Tibial artery (tissue), 4 donors: ENCODE data around the gene BAG1.

Source experiments
- DNase-seq, 2 donors: peaks; one replicate each; pipeline ENCODE4 v3.0.0-alpha.2; 2019
- H3K27ac ChIP-seq, 2 donors: fragments of 200-600 bp; sonication (generic) in 1 of 2; 1 replicate in 1 of 2; 2 replicates in 1 of 2; pipeline ENCODE4 v1.5.1; 2018 to 2019; ENCODE audit warnings: mild to moderate bottlenecking in 1 of 2
- H3K27me3 ChIP-seq, 2 donors: fragments of 200-600 bp; sonication (generic) in 1 of 2; one replicate each; pipeline versions ENCODE4 v1.5.1 to v1.6.0; 2016 to 2019
- H3K36me3 ChIP-seq, 3 donors: fragments of 200-600 bp; sonication (generic) in 2 of 3; one replicate each; pipeline ENCODE4 v1.5.1; 2016 to 2019; ENCODE audit warnings: mild to moderate bottlenecking in 2 of 3
- H3K4me1 ChIP-seq, 4 donors: fragments of 200-600 bp; sonication (generic) in 2 of 4; 1 replicate in 3 of 4; 2 replicates in 1 of 4; pipeline ENCODE4 v1.5.1; 2016 to 2019
- H3K4me3 ChIP-seq, 2 donors: fragments of 200-600 bp; sonication (generic) in 1 of 2; 1 replicate in 1 of 2; 2 replicates in 1 of 2; pipeline ENCODE4 v1.5.1; 2018 to 2019; ENCODE audit warnings: mild to moderate bottlenecking in 2 of 2
- H3K9me3 ChIP-seq, 3 donors: fragments of 200-600 bp; sonication (generic) in 1 of 3; one replicate each; pipeline ENCODE4 v1.5.1; 2016 to 2019
- CTCF ChIP-seq, 2 experiments: fragments of 200-600 bp in 1 of 2; fragments of 450-650 bp in 1 of 2; IDR thresholded peaks; one replicate each; pipeline ENCODE4 v1.5.1; 2017 to 2019; ENCODE audit warnings: antibody characterized with exemption in 2 of 2, mild to moderate bottlenecking in 1 of 2, moderate library complexity in 1 of 2
- intact Hi-C: fragments of 100-400 bp; cut with DNase I; formaldehyde crosslinking; loops from one replicate; pipeline ENCODE4 v1.15.0; 2023; ENCODE audit warnings: low total_unique reads

The BAG1 gene

GRCh38 chr9:33245341-33245740 lies 19.2 kb downstream of the BAG1 start:
- H3K27ac ChIP-seq: no peak overlapping the region
- H3K36me3 ChIP-seq: peaks cover 0 to 16% (median 0%) of the 10 kb centered on the region in 3 donors
- DNase-seq: peak in 1 of 2 donors; percentile 19
- peaks cover 0 to 4% of the 10 kb centered on the region in 2 donors for H3K27me3 ChIP-seq
- intact Hi-C loops: no loop called here
- H3K4me1 ChIP-seq: no peaks in the 10 kb centered on the region
- H3K4me3 ChIP-seq: no peak overlapping the region
- no peak for TF ChIP-seq CTCF (IDR thresholded peaks at IDR 0.05)
- H3K9me3 ChIP-seq: no peaks in the 10 kb centered on the region

- no peak overlapping the region for H3K4me3 ChIP-seq
- no peak overlapping the region for H3K27ac ChIP-seq
- H3K36me3 ChIP-seq: peaks cover 0 to 12% (median 0%) of the 10 kb centered on the region in 3 donors
- H3K4me1 ChIP-seq: no peaks in the 10 kb centered on the region
- no peaks in the 10 kb centered on the region for H3K9me3 ChIP-seq
- no peak for TF ChIP-seq CTCF (IDR thresholded peaks at IDR 0.05)
- intact Hi-C loops: no loop called here
- H3K27me3 ChIP-seq: peaks cover 0 to 4% of the 10 kb centered on the region in 2 donors
- no peak for DNase-seq
Measured at GRCh38 chr9:33244137-33244784, 20.2 kb downstream of the BAG1 start.

GRCh38 chr9:33242609-33243134 lies 21.8 kb downstream of the BAG1 start:
- H3K36me3 ChIP-seq: peaks cover 0 to 2% (median 0%) of the 10 kb centered on the region in 3 donors
- TF ChIP-seq CTCF (IDR thresholded peaks at IDR 0.05): no peak
- intact Hi-C loops: no loop called here
- peaks cover 0 to 4% of the 10 kb centered on the region in 2 donors for H3K27me3 ChIP-seq
- no peak overlapping the region for H3K27ac ChIP-seq
- no peak overlapping the region for H3K4me3 ChIP-seq
- H3K9me3 ChIP-seq: no peaks in the 10 kb centered on the region
- H3K4me1 ChIP-seq: no peaks in the 10 kb centered on the region
- DNase-seq: no peak

GRCh38 chr9:33241298-33241697 lies 23.2 kb downstream of the BAG1 start:
- H3K27ac ChIP-seq: no peak overlapping the region
- intact Hi-C loops: no loop called here
- TF ChIP-seq CTCF (IDR thresholded peaks at IDR 0.05): no peak
- DNase-seq: peak in 1 of 2 donors; percentile 51
- H3K4me1 ChIP-seq: no peaks in the 10 kb centered on the region
- H3K4me3 ChIP-seq: no peak overlapping the region
- H3K27me3 ChIP-seq: peaks cover 0 to 9% of the 10 kb centered on the region in 2 donors
- no peaks in the 10 kb centered on the region for H3K9me3 ChIP-seq
- no peaks in the 10 kb centered on the region for H3K36me3 ChIP-seq

- Histone ChIP-seq H3K9me3 (no peaks in the 10 kb centered on the region), H3K4me1 (no peaks in the 10 kb centered on the region), H3K4me3 (no peak within 1 kb of the TSS), H3K27ac (no peak within 1 kb of the TSS), H3K36me3 (no peaks in the 10 kb centered on the region), H3K27me3 (peaks cover 0 to 13% of the 10 kb centered on the region in 2 donors)
- DNase-seq: no peak
- TF ChIP-seq CTCF (IDR thresholded peaks at IDR 0.05): no peak
- intact Hi-C loops: no loop called here
Measured at GRCh38 chr9:33239921-33240320, 24.6 kb downstream of the BAG1 start, which contains the start of gene SPINK4. SPINK4 (plus strand) TSS chr9:33240167; CDS start chr9:33240209, 42 bp downstream.
